LoVo (cell line): ENCODE measurements around the gene RHOT1.
"Not testable (repeated sequence)": the region's sequence is repeated elsewhere in the genome, so short reads cannot be mapped to it uniquely, and the experiment has no call there.

ENCODE experiments used
- DNase-seq: peaks from one replicate; pipeline ENCODE4 v3.0.0-alpha.2; 2016; ENCODE audit warnings: low spot score

RHOT1 gene

DNA sequence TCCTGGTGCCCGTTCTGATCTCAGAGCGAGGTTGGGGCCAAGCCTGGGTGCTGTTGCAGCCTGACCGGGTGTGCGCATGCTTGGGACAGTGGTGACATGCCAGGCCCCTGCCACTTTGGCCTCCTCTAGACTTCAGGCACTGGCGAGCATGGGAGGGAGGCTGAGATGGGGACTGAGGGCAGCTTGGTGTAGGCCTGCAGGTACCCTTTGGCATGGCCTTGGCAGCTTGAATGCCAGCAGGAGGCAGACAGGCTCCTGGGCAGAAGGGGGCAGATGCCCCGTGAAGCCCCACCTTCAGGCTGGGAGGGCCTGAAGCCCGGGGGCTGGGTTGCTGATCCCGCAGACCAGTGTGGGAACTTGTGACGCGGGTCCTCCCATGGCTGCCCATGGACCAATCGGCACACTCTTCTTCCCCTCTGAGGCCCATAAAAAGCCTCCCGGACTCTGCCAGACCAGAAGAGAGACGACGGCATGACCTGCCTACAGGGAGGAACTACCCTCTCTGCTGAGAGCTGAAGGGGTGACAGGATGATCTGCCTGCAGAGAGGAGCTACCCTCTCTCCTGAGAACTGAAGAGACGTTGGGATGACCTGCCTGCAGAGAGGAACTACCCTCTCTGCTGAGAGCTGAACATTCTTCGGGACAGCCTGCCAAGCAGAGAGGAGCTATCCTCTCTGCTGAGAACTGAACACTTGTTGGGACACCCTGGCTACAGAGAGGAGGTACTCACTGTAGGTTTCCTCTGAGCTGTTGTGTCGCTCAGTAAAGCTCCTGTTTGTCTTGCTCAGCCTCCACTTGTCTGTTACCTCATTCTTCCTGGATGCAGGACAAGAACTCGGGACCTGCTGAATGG lies 17.5 kb downstream of the RHOT1 start:
- DNase-seq: no peak

GRCh38 chr17:32160526-32160925 lies 18.2 kb downstream of the RHOT1 start:
- no peak for DNase-seq

DNA sequence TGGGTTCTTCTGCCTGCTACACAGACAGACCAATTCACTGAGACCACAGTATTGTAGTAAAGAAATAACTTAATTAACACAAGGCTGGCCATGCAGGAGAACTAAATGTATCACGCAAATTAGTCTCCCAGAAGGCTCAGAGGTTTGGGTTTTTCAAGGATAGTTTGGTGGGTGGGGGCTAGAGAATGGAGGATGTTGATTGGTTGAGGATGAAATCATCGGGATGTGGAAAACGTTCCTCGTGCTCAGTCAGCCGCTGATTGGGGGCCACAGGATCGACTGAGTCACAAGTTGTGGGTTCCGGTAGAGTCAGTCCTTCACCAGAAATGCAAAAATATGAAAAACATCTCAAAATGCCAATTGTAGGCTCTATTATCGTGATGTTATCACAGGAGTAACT lies 18.7 kb downstream of the RHOT1 start:
- DNase-seq: no peak

DNA sequence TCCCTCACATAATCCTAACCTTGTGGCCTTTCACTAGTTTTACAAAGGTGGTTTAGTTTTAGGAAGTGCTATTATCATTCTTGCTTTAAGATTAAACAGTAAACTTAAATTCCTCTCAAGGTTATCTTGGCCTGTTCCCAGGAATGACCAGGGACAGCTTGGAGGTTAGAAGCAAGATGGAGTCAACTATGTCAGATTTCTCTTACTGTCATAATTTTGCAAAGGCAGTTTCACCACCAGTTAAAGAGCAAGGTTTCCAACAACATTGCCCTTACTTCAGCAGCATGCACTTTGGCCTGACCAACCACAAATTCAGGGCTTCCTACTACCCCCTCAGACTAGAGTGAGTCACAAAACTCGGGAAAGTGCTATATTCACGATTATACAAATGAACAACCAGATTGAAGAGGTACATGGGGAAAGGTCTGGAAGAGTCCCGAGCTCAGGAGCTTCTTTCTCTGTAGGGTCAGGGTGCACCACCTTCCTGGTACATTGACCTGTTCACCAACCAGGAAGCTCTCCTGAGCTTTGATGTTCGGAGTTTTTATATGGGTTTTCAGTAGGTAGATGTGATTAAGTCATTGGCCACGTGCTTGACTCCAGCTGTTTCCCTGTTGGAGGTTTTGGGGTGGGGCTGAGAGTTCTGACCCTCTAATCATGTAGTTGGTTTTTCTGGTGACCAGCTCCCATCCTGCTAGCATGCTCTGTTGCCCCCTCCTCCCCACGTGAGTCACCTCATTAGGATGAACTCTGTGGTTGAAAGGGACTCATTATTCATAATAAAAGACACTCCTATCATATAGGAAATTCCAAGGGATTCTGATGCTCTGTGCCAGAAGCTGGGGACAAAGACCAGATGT lies 19.4 kb downstream of the RHOT1 start:
- DNase-seq: peak; percentile 85

DNA sequence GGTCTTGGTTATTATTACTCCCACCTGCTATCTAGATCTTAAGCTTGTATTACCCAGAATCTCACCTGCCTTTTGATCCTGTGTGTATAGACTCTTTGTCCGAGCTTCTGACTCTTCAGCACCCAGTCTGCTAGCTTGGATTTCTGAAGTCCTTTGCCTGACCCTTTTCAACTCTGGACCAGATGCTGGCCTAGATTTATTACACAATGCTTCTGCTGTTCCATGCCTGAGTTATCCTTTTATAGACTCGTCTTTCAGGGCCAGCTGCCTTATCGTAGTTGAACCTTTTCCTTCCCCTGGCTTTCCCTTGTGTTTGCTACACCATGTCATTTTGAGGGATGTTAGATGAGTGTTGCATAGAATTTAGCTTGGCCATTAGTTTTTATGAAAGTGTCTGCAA lies 32.6 kb downstream of the RHOT1 start:
- DNase-seq: no peak

DNA sequence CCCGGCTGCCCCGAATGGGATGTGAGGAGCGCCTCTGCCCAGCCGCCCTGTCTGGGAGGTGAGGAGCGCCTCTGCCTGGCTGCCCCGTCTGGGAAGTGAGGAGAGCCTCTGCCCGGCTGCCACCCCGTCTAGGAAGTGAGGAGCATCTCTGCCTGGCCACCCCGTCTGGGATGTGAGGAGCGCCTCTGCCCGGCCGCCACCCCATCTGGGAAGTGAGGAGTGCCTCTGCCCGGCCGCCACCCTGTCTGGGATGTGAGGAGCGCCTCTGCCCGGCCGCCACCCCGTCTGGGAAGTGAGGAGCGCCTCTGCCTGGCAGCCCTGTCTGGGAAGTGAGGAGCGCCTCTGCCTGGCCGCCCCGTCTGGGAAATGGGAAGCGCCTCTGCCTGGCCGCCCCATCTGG lies 36.4 kb downstream of the RHOT1 start:
- DNase-seq: not testable (repeated sequence)

- not testable (repeated sequence) for DNase-seq
These were observed 36.8 kb downstream of the RHOT1 start for GRCh38 chr17:32179103-32179502.

DNA sequence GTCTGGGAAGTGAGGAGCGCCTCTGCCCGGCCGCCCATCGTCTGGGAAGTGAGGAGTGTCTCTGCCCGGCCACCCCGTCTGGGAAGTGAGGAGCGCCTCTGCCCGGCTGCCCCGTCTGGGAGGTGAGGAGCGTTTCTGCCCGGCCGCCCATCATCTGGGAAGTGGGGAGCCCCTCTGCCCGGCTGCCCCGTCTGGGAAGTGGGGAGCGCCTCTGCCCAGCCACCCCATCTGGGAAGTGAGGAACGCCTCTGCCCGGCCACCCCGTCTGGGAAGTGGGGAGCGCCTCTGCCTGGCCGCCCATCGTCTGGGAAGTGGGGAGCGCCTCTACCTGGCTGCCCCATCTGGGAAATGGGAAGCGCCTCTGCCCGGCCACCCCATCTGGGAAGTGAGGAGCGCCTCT lies 37.2 kb downstream of the RHOT1 start:
- DNase-seq: not testable (repeated sequence)

- not testable (repeated sequence) for DNase-seq
These were observed 38.0 kb downstream of the RHOT1 start for GRCh38 chr17:32180262-32180661.

GRCh38 chr17:32185875-32186274 lies 43.6 kb downstream of the RHOT1 start:
- DNase-seq: no peak

DNA sequence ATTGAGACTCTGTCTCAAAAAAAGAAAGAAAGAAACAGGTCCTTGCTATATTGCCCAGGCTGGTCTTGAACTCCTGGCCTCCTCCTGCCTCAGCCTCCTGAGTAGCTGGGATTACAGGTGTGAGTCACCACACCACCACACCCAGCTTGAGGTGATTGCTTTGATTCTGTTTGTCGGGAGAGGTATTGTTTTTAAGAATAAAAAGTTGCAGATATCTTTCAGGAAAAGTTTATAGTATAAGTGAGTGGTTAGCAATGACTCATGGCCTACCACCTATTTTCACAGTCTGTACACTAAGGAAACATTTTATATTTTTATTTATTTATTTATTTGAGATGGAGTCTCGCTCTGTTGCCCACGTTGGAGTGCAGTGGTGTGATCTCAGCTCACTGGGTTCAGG lies 45.0 kb downstream of the RHOT1 start:
- no peak for DNase-seq

- no peak for DNase-seq
These were observed 47.0 kb downstream of the RHOT1 start for GRCh38 chr17:32189343-32189742.

DNA sequence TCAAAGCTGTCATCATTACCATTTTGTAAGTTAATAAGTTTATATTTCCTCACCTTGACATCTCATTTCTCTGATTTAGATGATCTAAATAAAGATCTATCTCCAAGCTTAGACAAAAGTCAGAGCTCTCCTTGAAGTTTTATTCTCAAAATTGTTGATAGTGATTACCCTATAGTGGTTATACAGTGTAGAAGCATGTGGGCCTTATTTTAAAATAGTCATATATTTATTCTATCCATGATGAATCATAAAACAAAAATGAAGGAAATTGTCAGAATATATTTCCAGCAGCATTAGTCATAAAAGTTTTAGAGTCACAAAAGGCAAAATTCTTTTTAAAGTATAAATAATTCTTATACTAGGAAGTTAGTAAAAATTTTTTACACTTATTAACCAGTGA lies 49.0 kb downstream of the RHOT1 start:
- no peak for DNase-seq

DNA sequence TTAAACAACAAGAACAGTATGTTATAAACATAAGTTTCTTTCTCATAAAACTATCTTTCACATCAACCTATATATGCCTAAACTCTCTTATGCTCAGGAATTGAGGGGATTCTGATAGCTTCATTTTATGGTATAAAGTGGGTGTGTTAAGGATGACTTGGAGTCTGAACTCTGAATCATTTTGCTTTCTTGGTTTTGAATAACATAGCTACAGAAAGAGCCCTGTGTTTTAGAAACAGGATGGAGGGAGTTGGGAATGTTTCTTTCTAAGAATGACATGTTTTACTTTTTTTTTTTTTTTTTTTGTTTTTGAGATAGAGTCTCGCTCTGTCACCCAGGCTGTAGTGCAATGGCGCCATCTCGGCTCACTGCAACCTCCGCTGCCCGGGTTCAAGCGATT lies 50.1 kb downstream of the RHOT1 start:
- DNase-seq: no peak

GRCh38 chr17:32197987-32198386 lies 55.7 kb downstream of the RHOT1 start:
- DNase-seq: no peak

DNA sequence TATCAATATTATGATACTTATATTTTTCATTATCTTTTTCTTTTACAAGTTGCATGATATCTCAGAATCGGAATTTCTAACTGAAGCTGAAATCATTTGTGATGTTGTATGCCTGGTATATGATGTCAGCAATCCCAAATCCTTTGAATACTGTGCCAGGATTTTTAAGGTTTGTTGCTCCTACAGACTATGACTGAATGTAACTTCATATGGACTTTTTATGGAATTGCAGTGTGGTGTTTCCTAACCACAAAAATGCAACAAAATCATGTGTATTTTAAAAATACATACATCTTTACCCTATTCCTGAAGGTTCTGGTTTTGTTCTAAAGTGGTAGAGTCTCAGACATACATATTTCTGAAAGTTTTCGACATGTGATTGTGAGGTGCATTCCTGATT lies 64.6 kb downstream of the RHOT1 start:
- DNase-seq: no peak

GRCh38 chr17:32208436-32208835 lies 66.1 kb downstream of the RHOT1 start:
- DNase-seq: no peak

- DNase-seq: no peak
These were observed 67.3 kb downstream of the RHOT1 start for GRCh38 chr17:32209608-32210007.

- no peak for DNase-seq
These were observed 69.4 kb downstream of the RHOT1 start for GRCh38 chr17:32211671-32212070.

- DNase-seq: no peak
These were observed 73.4 kb downstream of the RHOT1 start for GRCh38 chr17:32215696-32216095.

GRCh38 chr17:32222621-32223020 lies 80.3 kb downstream of the RHOT1 start:
- DNase-seq: no peak

- no peak for DNase-seq
These were observed 81.4 kb downstream of the RHOT1 start for GRCh38 chr17:32223703-32224102.

GRCh38 chr17:32226886-32227285 lies 84.6 kb downstream of the RHOT1 start:
- no peak for DNase-seq
